K562 (cell line): ENCODE measurements around the gene KRT4. TPM values are rescaled to one million over a fixed set of nuclear protein-coding genes. Genes with fewer than 3 reads are reported as not detected.

Source experiments
- ATAC-seq: fragments of 200-7000 bp; cut with Tn5 transposase; 3 replicates; pipeline ENCODE4 v1.9.1; 2020; ENCODE audit warnings: moderate library complexity
- BruUV-seq: library from RNA; stranded (reverse); fragments of 400-500 nt; replicated peaks from 2 replicates; lab custom pipeline; 2021; lab: Mats Ljungman, UMichigan
- CTCF ChIA-PET: fragments of 300-600 bp; formaldehyde crosslinking; extraction: SDS; loops from one replicate; lab custom pipeline; 2021; ENCODE audit warnings: low intra/inter-chr PET ratio; lab: Yijun Ruan, JAX
- POLR2A ChIA-PET: fragments of 300-600, 350-650 bp; sonication (Branson Sonifier 250); formaldehyde crosslinking; extraction: SDS; loops from one replicate; lab custom pipeline; 2021; ENCODE audit warnings: antibody characterized with exemption, inconsistent platforms; lab: Yijun Ruan, JAX
- DNase-seq, 4 experiments: peaks; one replicate each; pipeline versions ENCODE4 v3.0.0 to v3.0.0-alpha.2; 2011 to 2018; ENCODE audit warnings: low spot score in 3 of 4, mixed read lengths in 3 of 4; ENCODE audit errors: extremely low read depth in 1 of 4
- FAIRE-seq: peaks from 2 replicates; lab custom pipeline; 2011; peaks lifted over from hg19 to GRCh38; lab: Jason Lieb, UNC
- H2AFZ ChIP-seq: 2 replicates; pipeline ENCODE4 v1.6.0; 2011; ENCODE audit warnings: low read depth, low read length, control low read depth, inconsistent platforms
- H3K27ac ChIP-seq: fragments of 200-600 bp; 3 replicates; pipeline ENCODE4 v1.8.0; 2011; ENCODE audit warnings: low read depth, mild to moderate bottlenecking, control low read depth, inconsistent platforms, low read length, moderate library complexity, mixed read lengths; ENCODE audit errors: extremely low read depth
- H3K27me3 ChIP-seq, 2 experiments: fragments of 300-600 bp in 1 of 2; 2 replicates in 1 of 2; 3 replicates in 1 of 2; pipeline versions ENCODE4 v1.6.0 to v1.8.0; 2011; ENCODE audit warnings: inconsistent platforms in 2 of 2, low read length in 2 of 2, mild to moderate bottlenecking in 1 of 2, mixed read lengths in 1 of 2, moderate library complexity in 1 of 2; ENCODE audit not compliant: control insufficient read depth in 2 of 2, insufficient read depth in 2 of 2
- H3K36me3 ChIP-seq: fragments of 300-600 bp; 3 replicates; pipeline ENCODE4 v1.8.0; 2011; ENCODE audit warnings: mild to moderate bottlenecking, low read length, inconsistent platforms; ENCODE audit not compliant: control insufficient read depth, insufficient read depth
- H3K4me1 ChIP-seq, 2 experiments: fragments of 200-600 bp in 1 of 2; replicated peaks in 1 of 2; 2 replicates in 1 of 2; 3 replicates in 1 of 2; pipeline versions ENCODE4 v1.5.1 to v1.8.0; 2011; ENCODE audit warnings: inconsistent platforms in 2 of 2, low read length in 2 of 2, mild to moderate bottlenecking in 1 of 2, mixed read lengths in 1 of 2, moderate library complexity in 1 of 2; ENCODE audit not compliant: control insufficient read depth in 2 of 2, insufficient read depth in 2 of 2
- H3K4me2 ChIP-seq: 2 replicates; pipeline ENCODE4 v1.6.1; 2011; ENCODE audit warnings: low read length, control low read depth, inconsistent platforms, mixed read lengths; ENCODE audit not compliant: insufficient read depth
- H3K4me3 ChIP-seq: fragments of 200-600 bp; sonication (generic), shearing (Covaris generic); 2 replicates; pipeline ENCODE4 v1.5.1; 2016; ENCODE audit warnings: control low read depth, inconsistent platforms
- H3K79me2 ChIP-seq: fragments of 200-600 bp; 3 replicates; pipeline ENCODE4 v1.8.0; 2011; ENCODE audit warnings: low read length, inconsistent platforms; ENCODE audit not compliant: control insufficient read depth, insufficient read depth
- H3K9ac ChIP-seq, 2 experiments: 2 replicates each; pipeline versions ENCODE4 v1.6.0 to v1.6.1; 2011; ENCODE audit warnings: low read depth in 2 of 2, low read length in 2 of 2, control low read depth in 1 of 2, inconsistent platforms in 1 of 2, mild to moderate bottlenecking in 1 of 2, mixed read lengths in 1 of 2; ENCODE audit not compliant: insufficient read depth in 1 of 2
- H3K9me1 ChIP-seq: one replicate; pipeline ENCODE4 v1.6.0; 2011; ENCODE audit warnings: inconsistent platforms, mild to moderate bottlenecking, low read length, moderate library complexity; ENCODE audit not compliant: control insufficient read depth, insufficient read depth
- H3K9me3 ChIP-seq: replicated peaks from 2 replicates; pipeline ENCODE4 v1.5.1; 2011; ENCODE audit warnings: low read depth, low read length, inconsistent platforms; ENCODE audit not compliant: control insufficient read depth, insufficient read depth
- H4K20me1 ChIP-seq: replicated peaks from 2 replicates; pipeline ENCODE4 v1.6.1; 2011; ENCODE audit warnings: low read length, inconsistent platforms, mixed read lengths; ENCODE audit not compliant: control insufficient read depth, insufficient read depth
- SPI1 ChIP-seq: IDR thresholded peaks from 2 replicates; pipeline ENCODE4 v1.6.1; 2011; ENCODE audit warnings: low read depth, low read length, control low read depth, borderline replicate concordance
- WGBS: fragments of 100-300 bp; shearing (Covaris generic); methylation state at CpG from one replicate; pipeline ENCODE4 v1.1.6; 2016; ENCODE audit warnings: low coverage, mixed read lengths; ENCODE audit not compliant: insufficient coverage; ENCODE audit errors: missing lambda C conversion rate; 5-methylcytosine and 5-hydroxymethylcytosine counted together
- in situ Hi-C: fragments of 300-500 bp; cut with MboI; formaldehyde crosslinking; loops from 4 replicates; pipeline ENCODE4 v1.15.0; 2018; ENCODE audit warnings: inconsistent platforms, mixed read lengths
- intact Hi-C: fragments of 100-400 bp; cut with micrococcal nuclease; formaldehyde crosslinking; loops from 2 replicates; pipeline ENCODE4 v1.14.2; 2022
- polyA plus RNA-seq, 8 experiments: library from polyadenylated mRNA; depleted of rRNA in 4 of 8; stranded (reverse) in 5 of 8; unstranded in 3 of 8; fragments of >200 nt; fragmentation: Nextera tagmentation in 2 of 8; fragmentation: Illumina TruSeq in 1 of 8; extraction: Ambion mirVana in 2 of 8; extraction: Trizol in 1 of 8; gene quantifications; 2 replicates each; pipeline versions ENCODE4 v1.2.1 to v1.2.3, GENCODE V29; 2011 to 2014; ENCODE audit warnings: inconsistent platforms in 1 of 8, missing spikeins in 1 of 8
- total RNA-seq, 7 experiments: library from RNA; depleted of rRNA in 6 of 7; stranded (reverse); fragments of >200 nt in 6 of 7; fragmentation: Illumina TruSeq in 2 of 7; extraction: Trizol in 2 of 7; gene quantifications; 2 replicates each; pipeline versions ENCODE4 v1.2.1 to v1.2.3, GENCODE V29; 2011 to 2021; ENCODE audit warnings: low replicate concordance in 1 of 7
- TF ChIP-seq, protein P1 (sequence below): fragments of 250-450 bp; sonication (Bioruptor Pico); IDR thresholded peaks from 2 replicates; pipeline ENCODE4 v1.5.0; 2022; ENCODE audit warnings: mild to moderate bottlenecking
- TF ChIP-seq, protein P2 (sequence below): fragments of 450-650 bp; IDR thresholded peaks from 2 replicates; pipeline ENCODE4 v1.6.1; 2016; ENCODE audit warnings: missing biosample characterization, missing genetic modification characterization

Gene KRT4
- total and polyA plus RNA-seq, 9 of the 15 experiments (the other 6 are each of a cell fraction or from before 2014, with no cell fraction given) = not detected

DNA sequence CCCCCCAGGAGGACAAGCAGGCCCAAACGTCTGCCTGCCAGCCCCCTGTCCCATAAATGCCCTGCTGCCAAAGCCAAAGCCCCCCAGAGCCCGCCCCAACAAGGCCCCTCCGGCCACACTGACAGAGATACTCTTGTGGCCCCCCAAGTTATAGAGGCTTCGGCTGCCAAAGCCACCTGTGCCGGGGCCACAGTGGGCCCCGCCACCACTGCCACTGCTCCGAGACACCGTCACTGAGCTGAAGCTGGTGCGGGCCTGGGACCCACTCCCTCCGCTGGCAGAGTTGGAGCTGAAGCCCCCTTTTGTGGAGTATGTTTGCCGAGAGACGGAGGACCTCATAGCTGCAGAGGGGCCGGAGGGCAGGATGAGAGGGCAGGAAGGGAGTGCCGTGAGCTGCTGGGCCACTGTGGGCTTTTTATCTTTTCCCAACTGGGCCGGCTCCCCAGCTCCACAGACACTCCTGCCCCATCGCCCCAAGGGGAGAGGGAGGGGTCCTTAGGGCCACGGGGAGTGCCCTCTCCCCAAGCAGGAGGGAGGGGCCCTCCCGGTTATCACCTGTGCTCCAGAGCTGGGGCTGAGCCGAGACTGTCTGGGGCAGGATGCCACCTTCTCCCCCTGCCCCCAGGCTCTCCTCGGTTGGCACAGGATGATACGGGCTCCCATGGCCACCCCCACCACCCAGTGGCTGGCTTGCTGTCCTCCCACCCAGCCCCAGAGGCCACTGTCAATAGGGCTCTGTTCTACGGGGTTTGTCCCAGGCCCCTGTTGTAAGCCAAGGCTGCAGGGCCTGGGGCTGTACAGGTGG, 20.2 kb upstream of the KRT4 start, which contains the start of gene KRT79 (continued):
- TF ChIP-seq, protein P1, sequence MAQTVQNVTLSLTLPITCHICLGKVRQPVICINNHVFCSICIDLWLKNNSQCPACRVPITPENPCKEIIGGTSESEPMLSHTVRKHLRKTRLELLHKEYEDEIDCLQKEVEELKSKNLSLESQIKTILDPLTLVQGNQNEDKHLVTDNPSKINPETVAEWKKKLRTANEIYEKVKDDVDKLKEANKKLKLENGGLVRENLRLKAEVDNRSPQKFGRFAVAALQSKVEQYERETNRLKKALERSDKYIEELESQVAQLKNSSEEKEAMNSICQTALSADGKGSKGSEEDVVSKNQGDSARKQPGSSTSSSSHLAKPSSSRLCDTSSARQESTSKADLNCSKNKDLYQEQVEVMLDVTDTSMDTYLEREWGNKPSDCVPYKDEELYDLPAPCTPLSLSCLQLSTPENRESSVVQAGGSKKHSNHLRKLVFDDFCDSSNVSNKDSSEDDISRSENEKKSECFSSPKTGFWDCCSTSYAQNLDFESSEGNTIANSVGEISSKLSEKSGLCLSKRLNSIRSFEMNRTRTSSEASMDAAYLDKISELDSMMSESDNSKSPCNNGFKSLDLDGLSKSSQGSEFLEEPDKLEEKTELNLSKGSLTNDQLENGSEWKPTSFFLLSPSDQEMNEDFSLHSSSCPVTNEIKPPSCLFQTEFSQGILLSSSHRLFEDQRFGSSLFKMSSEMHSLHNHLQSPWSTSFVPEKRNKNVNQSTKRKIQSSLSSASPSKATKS = no peak
- TF ChIP-seq, all 486 proteins: peak for 0

DNA sequence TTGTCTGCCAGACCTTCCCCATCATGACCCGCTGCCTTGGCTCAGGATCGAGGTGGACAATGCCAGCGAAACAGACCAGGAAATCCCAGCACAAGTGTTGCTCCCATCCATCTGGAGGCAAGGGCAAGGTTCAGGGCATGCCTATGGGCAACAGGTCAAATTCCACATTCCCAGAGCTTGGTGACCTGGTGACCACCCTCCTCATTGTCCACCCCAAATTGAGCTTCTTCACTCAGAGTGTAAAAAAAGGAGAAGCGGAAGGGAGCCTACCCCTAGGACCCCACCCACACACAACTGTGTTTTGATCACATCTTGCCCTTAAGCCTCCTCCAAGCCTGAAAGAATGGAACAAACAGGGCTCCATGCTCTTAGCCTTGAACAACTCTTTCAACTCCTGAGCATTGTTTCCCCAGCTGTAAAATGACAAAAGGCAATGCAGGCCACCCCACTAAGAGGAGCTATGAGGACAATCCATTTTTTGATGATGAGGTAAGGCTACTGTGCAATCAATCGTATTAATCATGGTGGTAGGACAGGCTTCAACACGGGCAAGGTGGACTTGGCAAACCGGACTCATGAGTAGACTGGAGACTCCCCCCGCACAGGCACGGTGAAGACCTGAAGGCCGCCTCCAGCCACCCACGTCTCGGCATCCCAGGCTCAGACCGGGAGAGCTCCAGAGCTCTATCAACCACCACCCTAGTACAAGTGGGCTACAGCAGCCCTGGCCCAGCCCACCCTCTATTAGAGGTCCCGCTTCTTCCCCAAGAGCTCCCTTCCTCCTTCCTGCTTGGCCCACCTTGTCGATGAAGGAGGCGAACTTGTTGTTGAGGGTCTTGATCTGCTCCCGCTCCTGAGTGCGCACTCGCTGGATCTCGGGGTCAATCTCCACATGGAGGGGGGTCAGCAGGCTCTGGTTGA, 19.3 kb upstream of the KRT4 start:
- Histone ChIP-seq H4K20me1 (0 out of 2 replicates have a peak, but pooled peaks cover 13% of the 10 kb centered on the region), H3K4me2 (no peak overlapping the region), H3K36me3 (no peaks in the 10 kb centered on the region), H3K27me3 (peaks cover 23 to 50% of the 10 kb centered on the region in 2 experiments), H3K9me3 (no peaks in the 10 kb centered on the region), H3K27ac (no peak overlapping the region), H3K79me2 (no peaks in the 10 kb centered on the region), H3K4me3 (no peak overlapping the region), H3K9ac (no peak overlapping the region), H2AFZ (no peak overlapping the region), H3K4me1 (peaks cover 13% of the 10 kb centered on the region in 2 experiments; a peak in 3 of 5 replicates), H3K9me1 (no peaks in the 10 kb centered on the region)
- WGBS = 19% methylated on average over 16 of the region's 20 CpGs
- in situ Hi-C loops = no loop called here
- no TSS peak for BruUV-seq
- ChIA-PET CTCF (no interaction called here), POLR2A (interaction anchor here (1.1 kb wide), 1 partner anchor 189 kb away, joined by 4 read pairs; no protein-coding TSS in a partner anchor)
- TF ChIP-seq, protein P2, sequence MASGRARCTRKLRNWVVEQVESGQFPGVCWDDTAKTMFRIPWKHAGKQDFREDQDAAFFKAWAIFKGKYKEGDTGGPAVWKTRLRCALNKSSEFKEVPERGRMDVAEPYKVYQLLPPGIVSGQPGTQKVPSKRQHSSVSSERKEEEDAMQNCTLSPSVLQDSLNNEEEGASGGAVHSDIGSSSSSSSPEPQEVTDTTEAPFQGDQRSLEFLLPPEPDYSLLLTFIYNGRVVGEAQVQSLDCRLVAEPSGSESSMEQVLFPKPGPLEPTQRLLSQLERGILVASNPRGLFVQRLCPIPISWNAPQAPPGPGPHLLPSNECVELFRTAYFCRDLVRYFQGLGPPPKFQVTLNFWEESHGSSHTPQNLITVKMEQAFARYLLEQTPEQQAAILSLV (tag) = no peak
- 0 out of 2 replicates have a peak, but pooled peaks have one; percentile 8 for TF ChIP-seq SPI1
- FAIRE-seq (no peak), DNase-seq (no peak), ATAC-seq (no peak)
- intact Hi-C loops = no loop called here
